Tibial artery (tissue), 4 donors: ENCODE results near the gene GSC2.
A peak's percentile ranks its signal among the peaks of the same experiment; 100 is the strongest.

Experiments
- DNase-seq, 2 donors: peaks; one replicate each; pipeline ENCODE4 v3.0.0-alpha.2; 2019
- H3K27ac ChIP-seq, 2 donors: fragments of 200-600 bp; sonication (generic) in 1 of 2; 1 replicate in 1 of 2; 2 replicates in 1 of 2; pipeline ENCODE4 v1.5.1; 2018 to 2019; ENCODE audit warnings: mild to moderate bottlenecking in 1 of 2
- H3K27me3 ChIP-seq, 2 donors: fragments of 200-600 bp; sonication (generic) in 1 of 2; one replicate each; pipeline versions ENCODE4 v1.5.1 to v1.6.0; 2016 to 2019
- H3K36me3 ChIP-seq, 3 donors: fragments of 200-600 bp; sonication (generic) in 2 of 3; one replicate each; pipeline ENCODE4 v1.5.1; 2016 to 2019; ENCODE audit warnings: mild to moderate bottlenecking in 2 of 3
- H3K4me1 ChIP-seq, 4 donors: fragments of 200-600 bp; sonication (generic) in 2 of 4; 1 replicate in 3 of 4; 2 replicates in 1 of 4; pipeline ENCODE4 v1.5.1; 2016 to 2019
- H3K4me3 ChIP-seq, 2 donors: fragments of 200-600 bp; sonication (generic) in 1 of 2; 1 replicate in 1 of 2; 2 replicates in 1 of 2; pipeline ENCODE4 v1.5.1; 2018 to 2019; ENCODE audit warnings: mild to moderate bottlenecking in 2 of 2
- H3K9me3 ChIP-seq, 3 donors: fragments of 200-600 bp; sonication (generic) in 1 of 3; one replicate each; pipeline ENCODE4 v1.5.1; 2016 to 2019
- intact Hi-C: fragments of 100-400 bp; cut with DNase I; formaldehyde crosslinking; loops from one replicate; pipeline ENCODE4 v1.15.0; 2023; ENCODE audit warnings: low total_unique reads
- TF ChIP-seq, protein P1 (sequence below), 2 experiments: fragments of 200-600 bp in 1 of 2; fragments of 450-650 bp in 1 of 2; IDR thresholded peaks; one replicate each; pipeline ENCODE4 v1.5.1; 2017 to 2019; ENCODE audit warnings: antibody characterized with exemption in 2 of 2, mild to moderate bottlenecking in 1 of 2, moderate library complexity in 1 of 2

The GSC2 gene, protein sequence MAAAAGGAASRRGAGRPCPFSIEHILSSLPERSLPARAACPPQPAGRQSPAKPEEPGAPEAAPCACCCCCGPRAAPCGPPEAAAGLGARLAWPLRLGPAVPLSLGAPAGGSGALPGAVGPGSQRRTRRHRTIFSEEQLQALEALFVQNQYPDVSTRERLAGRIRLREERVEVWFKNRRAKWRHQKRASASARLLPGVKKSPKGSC

DNA sequence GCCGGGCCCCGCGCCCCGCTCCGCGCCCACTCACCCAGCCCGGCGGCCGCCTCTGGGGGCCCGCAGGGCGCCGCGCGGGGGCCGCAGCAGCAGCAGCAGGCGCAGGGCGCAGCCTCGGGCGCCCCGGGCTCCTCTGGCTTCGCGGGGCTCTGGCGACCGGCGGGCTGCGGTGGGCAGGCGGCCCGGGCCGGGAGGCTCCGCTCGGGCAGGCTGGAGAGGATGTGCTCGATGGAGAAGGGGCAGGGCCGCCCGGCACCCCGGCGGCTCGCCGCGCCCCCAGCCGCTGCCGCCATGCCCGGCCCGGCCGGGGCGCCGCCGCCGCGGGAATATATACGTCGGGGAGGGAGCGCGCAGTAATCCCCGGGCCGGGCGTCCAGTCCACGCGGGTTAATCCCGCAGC is at the start of gene GSC2:
Gene GSC2, minus strand, starts transcription at position 302 of the 400 bp plus-strand sequence. Its CDS starts 9 bp downstream, at position 293.
- Histone ChIP-seq H3K27ac (no peak within 1 kb of the TSS), H3K4me3 (peak within 1 kb of the TSS; percentile 14 to 43), H3K36me3 (no peaks in the 10 kb centered on the region), H3K9me3 (no peaks in the 10 kb centered on the region), H3K4me1 (peaks cover 0 to 23% (median 12%) of the 10 kb centered on the region in 4 donors), H3K27me3 (peaks cover 5 to 57% of the 10 kb centered on the region in 2 donors)
- no peak for DNase-seq
- TF ChIP-seq, protein P1, sequence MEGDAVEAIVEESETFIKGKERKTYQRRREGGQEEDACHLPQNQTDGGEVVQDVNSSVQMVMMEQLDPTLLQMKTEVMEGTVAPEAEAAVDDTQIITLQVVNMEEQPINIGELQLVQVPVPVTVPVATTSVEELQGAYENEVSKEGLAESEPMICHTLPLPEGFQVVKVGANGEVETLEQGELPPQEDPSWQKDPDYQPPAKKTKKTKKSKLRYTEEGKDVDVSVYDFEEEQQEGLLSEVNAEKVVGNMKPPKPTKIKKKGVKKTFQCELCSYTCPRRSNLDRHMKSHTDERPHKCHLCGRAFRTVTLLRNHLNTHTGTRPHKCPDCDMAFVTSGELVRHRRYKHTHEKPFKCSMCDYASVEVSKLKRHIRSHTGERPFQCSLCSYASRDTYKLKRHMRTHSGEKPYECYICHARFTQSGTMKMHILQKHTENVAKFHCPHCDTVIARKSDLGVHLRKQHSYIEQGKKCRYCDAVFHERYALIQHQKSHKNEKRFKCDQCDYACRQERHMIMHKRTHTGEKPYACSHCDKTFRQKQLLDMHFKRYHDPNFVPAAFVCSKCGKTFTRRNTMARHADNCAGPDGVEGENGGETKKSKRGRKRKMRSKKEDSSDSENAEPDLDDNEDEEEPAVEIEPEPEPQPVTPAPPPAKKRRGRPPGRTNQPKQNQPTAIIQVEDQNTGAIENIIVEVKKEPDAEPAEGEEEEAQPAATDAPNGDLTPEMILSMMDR (IDR thresholded peaks at IDR 0.05) = no peak
- intact Hi-C loops = no loop called here

DNA sequence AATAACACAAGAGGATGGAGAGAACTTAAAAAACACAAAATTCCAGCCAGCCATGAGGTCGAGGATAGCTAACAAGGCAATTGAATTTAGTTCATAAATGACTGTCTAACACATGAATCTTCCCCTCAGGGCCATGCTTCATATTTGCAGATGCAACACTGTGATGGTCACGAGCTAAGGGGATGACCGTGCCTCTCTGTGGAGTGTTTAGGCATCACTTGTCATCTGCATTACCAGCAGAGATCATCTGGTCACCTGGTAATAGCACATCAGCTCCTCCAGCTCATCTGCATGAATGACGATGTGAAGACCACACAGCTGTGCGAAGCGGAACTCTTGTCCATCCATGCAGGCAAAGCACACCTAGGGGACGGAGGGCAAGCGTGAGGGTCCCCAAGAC is 49.4 kb upstream of the GSC2 start:
- intact Hi-C loops = no loop called here
- peaks cover 0 to 45% (median 29%) of the 10 kb centered on the region in 3 donors for H3K36me3 ChIP-seq
- TF ChIP-seq, protein P1 (IDR thresholded peaks at IDR 0.05) = no peak
- no peak overlapping the region for H3K4me3 ChIP-seq
- DNase-seq = no peak
- no peaks in the 10 kb centered on the region for H3K27me3 ChIP-seq
- no peaks in the 10 kb centered on the region for H3K9me3 ChIP-seq
- H3K4me1 ChIP-seq = no peaks in the 10 kb centered on the region
- no peak overlapping the region for H3K27ac ChIP-seq

DNA sequence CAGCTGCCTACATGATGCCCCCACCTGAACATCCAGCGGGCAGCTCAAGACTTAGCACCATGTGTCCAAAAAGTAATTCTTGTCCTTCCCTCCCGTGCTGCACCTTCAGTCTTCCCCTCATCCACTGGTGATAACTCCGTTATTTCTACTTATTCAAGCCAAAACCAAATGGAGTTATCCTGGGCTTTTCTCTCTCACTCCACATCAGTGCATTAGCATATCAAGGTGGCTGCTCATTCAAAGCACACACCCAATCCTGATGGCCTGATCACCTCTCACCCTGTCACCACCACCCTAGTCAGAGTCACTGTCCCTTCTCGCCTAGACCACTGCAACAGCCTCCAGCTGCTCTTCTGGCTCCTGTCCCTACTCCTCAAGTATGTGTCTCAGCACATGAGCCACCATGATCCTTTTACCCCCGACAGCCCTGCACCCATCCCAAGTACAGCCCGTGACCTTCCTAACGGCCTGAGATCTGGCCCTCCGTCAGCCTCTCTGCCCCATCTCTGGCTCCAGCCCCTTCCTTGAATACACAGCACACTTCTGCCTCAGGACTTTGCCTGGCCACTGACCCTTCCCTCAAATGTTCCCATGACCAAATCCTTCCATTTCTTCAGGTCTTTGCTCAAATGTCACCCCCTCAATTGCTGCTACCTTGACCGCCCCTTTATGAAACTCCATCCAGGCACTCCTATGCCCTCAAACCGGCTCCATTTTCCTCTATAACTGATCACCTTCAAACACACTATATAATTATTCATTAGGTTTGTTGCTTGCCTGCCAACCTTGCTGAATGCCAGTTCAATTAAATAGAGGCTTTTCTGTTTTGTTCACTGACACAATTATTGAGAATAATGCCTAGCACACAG is 48.1 kb upstream of the GSC2 start:
- DNase-seq = no peak
- H3K27ac ChIP-seq = no peak overlapping the region
- peaks cover 0 to 50% (median 30%) of the 10 kb centered on the region in 3 donors for H3K36me3 ChIP-seq
- no peaks in the 10 kb centered on the region for H3K4me1 ChIP-seq
- no peak overlapping the region for H3K4me3 ChIP-seq
- no peaks in the 10 kb centered on the region for H3K9me3 ChIP-seq
- H3K27me3 ChIP-seq = no peaks in the 10 kb centered on the region
- TF ChIP-seq, protein P1 (IDR thresholded peaks at IDR 0.05) = no peak
- intact Hi-C loops = no loop called here

DNA sequence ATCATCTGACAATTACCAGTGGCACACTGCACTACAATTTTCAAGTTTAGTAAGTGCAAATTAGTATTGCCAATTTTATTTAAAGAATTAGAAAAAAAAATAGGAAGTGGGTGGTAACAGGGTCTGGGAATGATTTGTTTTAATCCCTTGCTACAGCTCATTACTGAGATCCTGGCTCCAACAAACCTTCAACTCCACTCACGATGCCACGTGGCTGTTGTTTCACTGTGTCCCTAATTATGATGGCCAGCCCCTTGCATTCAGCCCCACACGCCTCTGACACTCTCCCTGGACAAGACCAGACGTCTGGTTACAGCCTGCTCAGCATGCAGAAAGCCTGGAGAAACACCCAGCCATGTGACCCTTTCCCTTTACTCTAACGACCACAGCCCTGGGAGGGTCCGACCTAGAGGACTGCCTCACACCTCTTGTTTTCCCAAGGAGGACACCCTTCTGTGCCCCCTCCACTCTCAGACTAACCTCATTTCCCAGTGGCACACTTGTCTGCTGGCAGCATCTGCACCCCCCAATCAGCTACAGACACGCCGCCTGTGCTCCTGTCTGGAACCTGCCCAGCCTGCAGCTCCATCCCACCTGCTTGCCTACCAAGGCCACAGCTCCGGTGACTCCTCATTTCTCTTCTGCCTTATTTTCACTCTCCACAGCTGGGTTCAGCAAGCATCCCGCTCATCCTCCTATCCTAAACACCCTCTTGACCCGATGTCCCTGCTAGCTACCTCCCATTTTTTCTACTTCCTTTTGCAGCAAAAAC is 46.9 kb upstream of the GSC2 start:
- Histone ChIP-seq H3K4me3 (no peak overlapping the region), H3K36me3 (peaks cover 0 to 61% (median 33%) of the 10 kb centered on the region in 3 donors), H3K27ac (no peak overlapping the region), H3K4me1 (no peaks in the 10 kb centered on the region), H3K9me3 (no peaks in the 10 kb centered on the region), H3K27me3 (no peaks in the 10 kb centered on the region)
- intact Hi-C loops = no loop called here
- TF ChIP-seq, protein P1 (IDR thresholded peaks at IDR 0.05) = no peak
- no peak for DNase-seq

DNA sequence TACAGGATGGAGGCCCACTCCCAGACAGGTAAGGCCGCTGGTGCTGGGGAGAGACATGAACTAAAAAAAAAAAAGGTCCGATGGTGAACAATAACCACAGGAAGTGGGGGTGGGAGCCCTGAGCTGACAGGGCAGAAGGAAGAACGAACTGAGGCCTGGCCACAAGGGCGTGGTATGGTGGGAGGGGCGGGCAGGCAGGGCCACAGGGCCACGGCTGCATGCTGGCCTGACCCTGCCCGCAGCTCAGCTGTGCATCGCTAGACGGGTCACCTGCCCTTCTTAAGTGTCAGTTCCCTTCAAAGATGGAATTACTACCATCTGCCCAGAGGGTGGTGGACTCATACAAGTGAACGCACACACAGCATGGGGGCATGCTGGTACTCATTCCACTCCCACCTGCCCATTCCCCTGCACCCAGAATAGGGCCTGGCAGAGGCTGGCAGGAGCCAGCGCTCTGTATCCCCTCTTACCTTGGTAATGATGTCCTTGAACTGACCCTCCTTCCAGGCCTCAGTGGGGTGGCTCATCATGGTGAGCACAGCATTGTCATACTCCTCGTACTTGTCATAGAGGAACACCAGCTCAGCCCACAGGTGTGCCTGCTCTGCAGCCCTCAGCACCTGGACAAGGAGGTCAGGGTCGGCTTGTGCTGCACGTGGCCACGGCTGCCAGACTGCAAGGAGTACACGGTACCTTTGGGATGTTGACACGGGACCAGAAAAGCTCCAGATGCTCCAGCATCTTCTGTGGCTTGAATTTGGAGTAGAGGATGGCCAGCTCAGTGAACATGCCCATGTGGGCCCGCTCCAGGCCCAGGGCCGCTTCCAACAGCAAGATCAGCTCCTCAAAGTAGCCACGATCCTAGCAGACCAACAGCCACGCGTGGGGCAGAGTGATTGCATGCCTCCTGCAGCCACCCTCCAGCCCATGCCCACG is 46.0 kb upstream of the GSC2 start:
- Histone ChIP-seq H3K4me3 (no peak overlapping the region), H3K27me3 (no peaks in the 10 kb centered on the region), H3K27ac (no peak overlapping the region), H3K36me3 (peaks cover 0 to 59% (median 28%) of the 10 kb centered on the region in 3 donors), H3K9me3 (no peaks in the 10 kb centered on the region), H3K4me1 (no peaks in the 10 kb centered on the region)
- intact Hi-C loops = no loop called here
- no peak for DNase-seq
- TF ChIP-seq, protein P1 (IDR thresholded peaks at IDR 0.05) = no peak
